SJSA1 (cell line): ENCODE measurements around the gene RBM5. TPM values are rescaled to one million over a fixed set of nuclear protein-coding genes. Genes with fewer than 3 reads are reported as not detected.
A peak's percentile ranks its signal among the peaks of the same experiment; 100 is the strongest.
"Not testable (repeated sequence)": the region's sequence is repeated elsewhere in the genome, so short reads cannot be mapped to it uniquely, and the experiment has no call there.

Experiments used
- DNase-seq, 2 experiments: peaks; one replicate each; pipeline ENCODE4 v3.0.0-alpha.2; 2015 to 2020; ENCODE audit warnings: low spot score in 2 of 2, low read depth in 1 of 2
- H3K27ac ChIP-seq: fragments of 250-450 bp; sonication (Bioruptor Pico); 2 replicates; pipeline ENCODE4 v1.5.1; 2020; ENCODE audit warnings: mild to moderate bottlenecking, moderate library complexity
- H3K27me3 ChIP-seq: fragments of 250-450 bp; sonication (Bioruptor Pico); replicated peaks from 2 replicates; pipeline ENCODE4 v1.5.1; 2020; ENCODE audit warnings: mild to moderate bottlenecking, moderate library complexity
- H3K36me3 ChIP-seq: fragments of 250-450 bp; sonication (Bioruptor Pico); 2 replicates; pipeline ENCODE4 v1.5.1; 2020; ENCODE audit warnings: mild to moderate bottlenecking
- H3K4me1 ChIP-seq: fragments of 250-450 bp; sonication (Bioruptor Pico); replicated peaks from 2 replicates; pipeline ENCODE4 v1.6.1; 2021; ENCODE audit warnings: mild to moderate bottlenecking
- H3K4me3 ChIP-seq: fragments of 250-450 bp; sonication (Bioruptor Pico); 2 replicates; pipeline ENCODE4 v1.5.1; 2020; ENCODE audit warnings: mild to moderate bottlenecking
- H3K9me3 ChIP-seq: fragments of 250-450 bp; sonication (Bioruptor Pico); replicated peaks from 2 replicates; pipeline ENCODE4 v1.5.1; 2020; ENCODE audit warnings: mild to moderate bottlenecking
- total RNA-seq: library from RNA; depleted of rRNA; stranded (reverse); fragments of >200 nt; shearing (Covaris generic); gene quantifications from 2 replicates; pipeline ENCODE4 v1.2.3, GENCODE V29; 2014; rRNA removed

The RBM5 gene
- total RNA-seq = 65.3 and 84.6 TPM in 2 replicates

DNA sequence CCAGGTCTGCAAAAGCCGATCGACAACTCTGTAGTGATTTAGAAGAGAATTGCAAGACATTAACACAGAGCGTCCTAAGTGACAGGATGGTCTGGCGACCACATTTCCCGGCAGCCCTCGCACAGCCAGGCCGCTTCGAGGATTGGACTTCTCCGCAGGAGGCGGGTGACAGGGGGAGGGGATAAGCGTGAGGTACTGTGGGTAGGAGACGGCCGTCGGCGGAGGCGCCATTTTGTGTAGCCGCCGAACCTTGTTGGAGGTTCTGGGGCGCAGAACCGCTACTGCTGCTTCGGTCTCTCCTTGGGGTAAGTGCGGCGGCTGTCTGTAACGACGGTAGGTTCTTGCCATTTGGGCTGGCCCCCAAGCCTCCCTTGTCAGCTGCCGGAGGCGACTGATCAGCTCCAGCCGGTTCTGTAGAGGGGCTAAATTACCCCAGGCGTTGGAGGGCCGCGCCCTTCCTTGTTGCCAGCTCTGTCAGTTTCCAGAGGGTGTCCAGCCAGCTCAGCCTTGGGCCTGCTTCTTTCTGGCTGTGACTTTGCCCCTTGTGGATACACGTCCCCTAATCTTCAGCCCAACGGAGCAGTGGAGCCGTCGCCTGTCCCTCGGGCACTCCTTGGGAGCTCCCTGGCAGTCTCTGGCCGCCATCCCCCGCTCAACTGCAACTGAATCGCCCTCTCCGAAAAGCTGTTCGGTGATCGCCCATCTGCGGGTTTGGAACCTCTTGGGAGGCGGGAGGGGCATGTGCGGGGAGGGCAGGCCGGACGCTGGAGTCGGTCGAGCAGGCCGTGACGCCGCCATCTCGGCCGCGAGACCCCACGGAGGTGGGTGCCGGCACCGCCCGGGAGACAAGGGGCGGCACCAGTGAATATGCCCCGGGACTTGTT, at the start of gene RBM5:
Gene RBM5, plus strand, starts transcription at position 195 of the 884 bp plus-strand sequence. CDS start 1,516 bp downstream, outside the sequence.
- Histone ChIP-seq H3K36me3 (peaks cover 49% of the 10 kb centered on the region), H3K9me3 (no peaks in the 10 kb centered on the region), H3K4me3 (peak within 1 kb of the TSS; percentile 85), H3K4me1 (peaks cover 14% of the 10 kb centered on the region), H3K27me3 (no peaks in the 10 kb centered on the region), H3K27ac (peak within 1 kb of the TSS; percentile 95)
- peak; percentile 79 to 94 for DNase-seq

DNA sequence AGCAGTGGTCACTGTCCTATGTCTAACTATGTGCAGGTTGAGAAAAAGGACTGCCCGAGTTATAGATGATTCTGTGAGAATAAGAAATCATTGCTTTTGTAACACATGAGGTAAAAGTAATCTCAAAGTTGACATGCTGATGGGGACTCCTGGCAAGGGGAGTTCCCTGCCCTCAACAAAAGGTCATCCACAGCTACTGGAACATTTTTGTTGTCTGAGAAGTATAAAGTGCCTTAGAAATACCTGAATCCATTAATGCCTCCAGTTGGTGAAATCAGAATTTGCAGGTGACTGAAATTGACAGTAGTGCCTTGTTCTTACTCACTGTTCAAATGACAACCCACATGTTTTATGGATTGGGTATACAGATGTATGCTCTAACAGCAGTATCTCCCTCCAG, 43.7 kb upstream of the RBM5 start:
- Histone ChIP-seq H3K27ac (no peak overlapping the region), H3K9me3 (no peaks in the 10 kb centered on the region), H3K36me3 (peaks cover 26% of the 10 kb centered on the region), H3K4me3 (no peak overlapping the region), H3K27me3 (no peaks in the 10 kb centered on the region), H3K4me1 (peaks cover 6% of the 10 kb centered on the region)
- DNase-seq = no peak

DNA sequence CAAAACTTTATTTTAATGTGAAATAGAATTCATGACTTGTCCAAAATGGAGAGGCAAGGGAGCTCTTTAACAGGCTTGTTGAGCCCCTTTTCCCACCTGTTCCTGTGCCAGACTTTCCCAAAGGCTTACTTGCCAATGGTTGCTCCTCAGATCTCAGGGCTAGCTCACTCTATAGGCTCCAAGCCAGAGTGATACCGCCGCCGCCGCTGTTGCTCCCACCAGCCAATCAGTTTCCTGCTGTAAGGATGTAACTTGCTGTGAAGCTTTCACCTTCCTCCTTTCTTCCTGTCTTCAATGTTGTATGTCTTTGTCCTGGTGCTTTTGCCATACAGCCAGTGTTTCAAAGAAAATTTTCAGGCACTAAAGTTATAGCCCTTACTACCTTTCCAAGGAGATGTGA, 41.3 kb upstream of the RBM5 start:
- no peak for DNase-seq
- no peak overlapping the region for H3K27ac ChIP-seq
- no peak overlapping the region for H3K4me3 ChIP-seq
- H3K27me3 ChIP-seq = no peaks in the 10 kb centered on the region
- H3K9me3 ChIP-seq = no peaks in the 10 kb centered on the region
- H3K36me3 ChIP-seq = peaks cover 49% of the 10 kb centered on the region
- H3K4me1 ChIP-seq = peaks cover 13% of the 10 kb centered on the region

DNA sequence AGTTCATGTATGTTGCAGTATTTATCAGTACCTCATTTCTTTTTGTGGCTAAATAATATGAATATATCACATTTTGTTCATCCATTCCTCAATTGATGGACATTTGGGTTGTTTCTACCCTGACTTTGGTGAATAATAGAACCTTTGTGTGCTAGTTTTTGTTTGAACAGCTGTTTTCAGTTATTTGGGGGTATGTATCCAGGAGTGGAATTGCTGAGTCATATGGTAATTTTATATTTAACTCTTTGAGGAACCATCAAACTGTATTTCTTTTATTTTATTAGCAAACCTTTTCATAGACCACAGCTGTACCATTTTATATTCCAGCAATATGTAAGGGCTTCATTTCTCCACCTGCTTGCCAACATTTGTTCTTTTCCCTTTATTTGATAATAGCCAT, 38.4 kb upstream of the RBM5 start:
- Histone ChIP-seq H3K27ac (peak overlapping the region; percentile 3), H3K27me3 (no peaks in the 10 kb centered on the region), H3K4me1 (peaks cover 13% of the 10 kb centered on the region), H3K4me3 (no peak overlapping the region), H3K9me3 (no peaks in the 10 kb centered on the region), H3K36me3 (peaks cover 62% of the 10 kb centered on the region)
- peak in 1 of 2 experiments; percentile 25 for DNase-seq

DNA sequence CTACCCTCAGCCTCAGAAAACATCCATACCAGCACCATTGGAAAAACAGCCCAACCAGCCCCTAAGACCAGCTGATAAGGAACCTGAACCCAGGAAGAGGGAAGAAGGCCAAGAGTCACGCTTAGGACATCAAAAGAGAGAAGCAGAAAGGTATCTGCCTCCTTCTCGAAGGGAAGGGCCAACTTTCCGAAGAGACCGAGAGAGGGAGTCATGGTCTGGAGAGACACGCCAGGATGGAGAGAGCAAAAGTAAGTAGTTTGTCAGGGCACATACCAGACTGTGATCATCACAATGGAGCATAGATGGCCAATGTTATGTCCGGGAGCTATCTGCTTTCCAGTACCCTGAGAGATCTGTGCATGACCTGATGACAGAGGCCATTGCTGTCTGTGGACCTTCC, 31.0 kb upstream of the RBM5 start:
- Histone ChIP-seq H3K36me3 (peaks cover 59% of the 10 kb centered on the region), H3K4me1 (no peaks in the 10 kb centered on the region), H3K27ac (no peak overlapping the region), H3K27me3 (no peaks in the 10 kb centered on the region), H3K4me3 (no peak overlapping the region), H3K9me3 (no peaks in the 10 kb centered on the region)
- DNase-seq = no peak

DNA sequence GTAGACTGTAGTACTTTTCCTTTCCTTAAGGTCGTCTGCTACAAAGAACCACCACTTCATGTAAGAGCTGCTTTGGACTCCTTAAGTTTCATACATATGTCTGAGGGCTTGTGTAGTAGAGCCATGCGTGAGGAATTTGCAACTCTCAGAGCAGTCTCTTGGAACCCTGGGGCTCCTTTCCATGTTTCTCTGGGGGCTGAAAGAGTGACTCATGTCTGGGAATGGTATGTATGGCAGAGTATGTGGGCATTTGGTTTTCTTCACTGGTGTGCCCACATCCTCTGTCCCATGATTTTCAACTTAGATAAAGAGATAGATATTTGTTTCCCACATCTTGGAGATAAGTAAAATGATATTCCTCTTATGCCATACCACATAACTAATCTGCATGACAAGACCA, 20.6 kb upstream of the RBM5 start:
- Histone ChIP-seq H3K27me3 (no peaks in the 10 kb centered on the region), H3K27ac (no peak overlapping the region), H3K4me1 (no peaks in the 10 kb centered on the region), H3K9me3 (no peaks in the 10 kb centered on the region), H3K36me3 (peaks cover 88% of the 10 kb centered on the region), H3K4me3 (no peak overlapping the region)
- DNase-seq = no peak

DNA sequence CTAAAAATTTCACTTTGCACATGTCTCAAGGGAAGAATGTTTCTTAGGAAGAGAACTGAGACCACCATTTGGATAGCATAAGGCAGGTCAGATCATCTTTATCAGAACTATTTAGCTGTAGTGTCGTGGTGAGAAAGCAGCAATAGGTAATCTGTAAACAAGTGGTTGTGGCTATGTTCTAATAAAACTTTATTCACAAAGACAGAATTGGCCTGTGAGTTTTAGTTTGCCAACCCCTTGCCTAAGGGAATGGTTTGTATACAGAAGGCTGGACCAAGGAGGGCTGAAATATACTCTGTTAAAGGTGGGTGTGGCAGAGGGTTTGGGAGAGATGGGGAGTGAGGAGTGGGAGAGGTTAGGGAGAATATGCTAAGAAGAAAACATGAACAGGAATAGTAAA, 10.6 kb upstream of the RBM5 start:
- Histone ChIP-seq H3K27ac (no peak overlapping the region), H3K36me3 (peaks cover 31% of the 10 kb centered on the region), H3K4me3 (no peak overlapping the region), H3K27me3 (no peaks in the 10 kb centered on the region), H3K9me3 (no peaks in the 10 kb centered on the region), H3K4me1 (no peaks in the 10 kb centered on the region)
- no peak for DNase-seq

DNA sequence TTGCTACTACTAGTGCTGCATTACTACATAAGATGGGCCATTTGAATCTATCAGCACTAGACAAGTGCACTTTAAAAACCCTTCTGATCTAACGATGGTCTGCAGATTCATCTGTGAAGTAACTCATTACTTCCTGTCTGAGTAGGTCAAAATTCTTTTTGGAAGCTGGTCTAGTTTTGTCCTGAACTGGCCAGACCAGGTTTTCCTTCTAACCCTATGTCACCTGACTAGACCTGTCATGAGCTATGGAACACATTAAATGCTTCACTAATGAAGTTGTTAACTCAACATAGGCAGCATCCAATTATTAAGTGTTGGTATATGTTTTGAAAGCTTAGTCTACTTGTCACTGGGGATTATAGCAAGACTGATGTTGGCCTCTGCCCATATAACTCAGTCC, 10.1 kb upstream of the RBM5 start:
- H3K27ac ChIP-seq = no peak overlapping the region
- no peak for DNase-seq
- H3K4me3 ChIP-seq = no peak overlapping the region
- H3K27me3 ChIP-seq = no peaks in the 10 kb centered on the region
- H3K9me3 ChIP-seq = no peaks in the 10 kb centered on the region
- H3K36me3 ChIP-seq = peaks cover 27% of the 10 kb centered on the region
- no peaks in the 10 kb centered on the region for H3K4me1 ChIP-seq

DNA sequence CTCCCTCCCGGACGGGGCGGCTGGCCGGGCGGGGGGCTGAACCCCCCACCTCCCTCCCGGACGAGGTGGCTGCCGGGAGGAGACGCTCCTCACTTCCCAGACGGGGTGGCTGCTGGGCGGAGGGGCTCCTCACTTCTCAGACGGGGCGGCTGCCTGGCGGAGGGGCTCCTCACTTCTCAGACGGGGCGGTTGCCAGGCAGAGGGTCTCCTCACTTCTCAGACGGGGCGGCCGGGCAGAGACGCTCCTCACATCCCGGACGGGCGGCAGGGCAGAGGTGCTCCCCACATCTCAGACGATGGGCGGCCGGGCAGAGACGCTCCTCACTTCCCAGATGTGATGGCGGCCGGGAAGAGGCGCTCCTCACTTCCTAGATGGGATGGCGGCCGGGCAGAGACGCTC, 3.8 kb upstream of the RBM5 start:
- not testable (repeated sequence) for H3K4me3 ChIP-seq, H3K9me3 ChIP-seq, DNase-seq, H3K27ac ChIP-seq, H3K4me1 ChIP-seq, H3K27me3 ChIP-seq
- peaks cover 11% of the 10 kb centered on the region for H3K36me3 ChIP-seq

DNA sequence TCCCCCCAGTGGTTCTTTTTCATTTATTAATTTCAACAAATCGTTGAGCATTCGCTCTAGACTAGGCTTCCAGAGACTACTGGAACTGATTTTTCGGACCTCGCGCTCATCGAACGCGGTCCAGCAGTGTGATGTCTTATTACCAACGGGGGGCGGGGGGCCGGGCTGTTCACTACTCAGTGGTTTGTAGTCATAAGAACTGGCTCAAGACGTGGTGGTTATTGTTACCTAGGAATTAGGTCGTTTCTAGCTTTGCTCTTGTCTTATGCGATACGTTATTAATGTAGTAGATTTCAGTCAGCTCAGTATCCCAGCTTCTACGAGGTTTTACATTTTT, 858 bp downstream of the RBM5 start:
- Histone ChIP-seq H3K27me3 (no peaks in the 10 kb centered on the region), H3K36me3 (peaks cover 55% of the 10 kb centered on the region), H3K9me3 (no peaks in the 10 kb centered on the region), H3K4me1 (peaks cover 14% of the 10 kb centered on the region), H3K27ac (peak overlapping the region; percentile 95), H3K4me3 (peak overlapping the region; percentile 85)
- no peak for DNase-seq

DNA sequence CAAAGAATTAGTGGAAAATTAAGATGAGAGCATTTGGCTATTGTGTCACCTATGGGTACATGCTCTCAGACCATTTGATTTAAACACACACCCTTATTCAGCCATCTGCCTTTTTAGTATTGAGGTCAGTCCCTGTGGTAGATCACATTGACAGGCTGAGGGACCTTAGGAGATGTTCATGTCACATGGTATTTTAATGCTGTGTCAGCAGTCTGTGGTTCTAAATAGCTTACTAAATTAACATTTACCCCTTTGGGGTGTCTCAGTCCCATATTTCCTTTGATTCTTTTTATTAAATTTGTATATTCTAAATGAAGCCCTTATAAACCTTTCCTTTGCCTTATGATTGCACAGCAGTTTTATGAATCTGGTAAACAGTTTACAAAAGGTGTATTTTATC, 2.3 kb downstream of the RBM5 start:
- DNase-seq = no peak
- Histone ChIP-seq H3K4me3 (no peak overlapping the region), H3K36me3 (peaks cover 69% of the 10 kb centered on the region)

DNA sequence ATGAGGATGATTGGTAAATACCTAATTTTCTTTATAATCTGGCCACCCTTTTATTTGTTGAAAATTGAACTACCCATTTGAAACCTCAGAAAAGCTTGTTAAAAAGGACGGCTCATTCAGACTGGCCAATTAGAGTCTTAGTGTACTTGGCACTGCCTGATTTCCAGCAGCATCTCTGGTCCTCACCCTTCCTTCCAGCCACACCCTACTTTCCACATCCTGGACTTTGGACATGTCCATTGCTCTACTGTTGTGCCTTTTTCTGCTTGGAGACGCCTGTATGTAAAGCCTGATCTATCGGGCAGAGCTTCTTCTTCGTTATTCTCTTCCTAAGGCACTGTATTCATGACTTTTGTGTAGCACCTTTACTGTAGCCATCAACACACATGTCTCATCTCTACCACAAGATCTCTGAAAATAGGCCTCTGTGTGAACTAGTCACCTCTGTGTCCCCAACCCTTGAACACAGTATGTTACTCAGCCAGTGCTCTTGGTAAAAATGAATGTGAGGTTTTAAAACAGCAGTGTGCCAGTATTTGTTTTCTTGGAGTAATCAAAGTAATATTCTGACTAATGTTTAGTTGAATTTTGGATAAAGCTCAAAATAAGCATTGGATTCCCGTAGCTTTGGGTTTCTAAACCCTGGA, 6.8 kb downstream of the RBM5 start:
- Histone ChIP-seq H3K27ac (no peak overlapping the region), H3K27me3 (no peaks in the 10 kb centered on the region), H3K36me3 (peaks cover 98% of the 10 kb centered on the region), H3K4me1 (peaks cover 9% of the 10 kb centered on the region), H3K9me3 (no peaks in the 10 kb centered on the region), H3K4me3 (no peak overlapping the region)
- DNase-seq = no peak

More for the DNA sequence above, 2.3 kb downstream of the RBM5 start:
- Histone ChIP-seq H3K27ac (no peak overlapping the region), H3K9me3 (no peaks in the 10 kb centered on the region), H3K4me1 (peaks cover 14% of the 10 kb centered on the region), H3K27me3 (no peaks in the 10 kb centered on the region)

DNA sequence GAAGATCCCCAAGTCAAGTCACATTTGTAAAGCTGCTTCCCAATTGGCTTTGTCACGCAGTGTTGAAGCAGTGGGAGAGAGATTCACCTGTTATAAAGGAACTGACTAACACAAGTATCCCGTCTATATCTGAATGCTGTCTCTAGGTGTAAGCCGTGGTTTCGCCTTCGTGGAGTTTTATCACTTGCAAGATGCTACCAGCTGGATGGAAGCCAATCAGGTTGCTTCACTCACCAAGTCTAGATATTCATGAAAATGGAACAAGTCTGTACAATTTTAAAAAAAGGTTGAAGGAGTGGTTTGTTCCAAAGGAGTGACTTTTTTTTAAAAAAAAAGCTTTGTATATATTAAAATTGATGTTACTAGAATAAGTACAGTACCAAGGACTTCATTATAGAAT, 11.7 kb downstream of the RBM5 start:
- H3K27ac ChIP-seq = no peak overlapping the region
- no peaks in the 10 kb centered on the region for H3K4me1 ChIP-seq
- peaks cover 100% of the 10 kb centered on the region for H3K36me3 ChIP-seq
- no peaks in the 10 kb centered on the region for H3K27me3 ChIP-seq
- no peaks in the 10 kb centered on the region for H3K9me3 ChIP-seq
- H3K4me3 ChIP-seq = no peak overlapping the region
- no peak for DNase-seq
